LNCAP (cell line): ENCODE measurements around the gene ANKRD11.

Source experiments
- CTCF ChIP-seq: fragments of 450-650 bp; IDR thresholded peaks from 2 replicates; pipeline ENCODE4 v1.5.1; 2017; ENCODE audit warnings: mild to moderate bottlenecking

ANKRD11 gene

GRCh38 chr16:89406277-89406888 lies 84.0 kb downstream of the ANKRD11 start:
- no peak for TF ChIP-seq CTCF

GRCh38 chr16:89404561-89404960 lies 85.8 kb downstream of the ANKRD11 start:
- no peak for TF ChIP-seq CTCF

GRCh38 chr16:89402962-89403361 lies 87.4 kb downstream of the ANKRD11 start:
- no peak for TF ChIP-seq CTCF

- TF ChIP-seq CTCF = no peak
Measured at GRCh38 chr16:89401641-89402445, 88.5 kb downstream of the ANKRD11 start.

GRCh38 chr16:89401205-89401604 lies 89.2 kb downstream of the ANKRD11 start:
- TF ChIP-seq CTCF = no peak

- TF ChIP-seq CTCF = no peak
Measured at GRCh38 chr16:89400740-89401139, 89.6 kb downstream of the ANKRD11 start.

- no peak for TF ChIP-seq CTCF
Measured at GRCh38 chr16:89398924-89399323, 91.4 kb downstream of the ANKRD11 start.
